Keratinocyte (primary cell): ENCODE data around the gene ACTL10. TPM values are rescaled to one million over a fixed set of nuclear protein-coding genes. Genes with fewer than 3 reads are reported as not detected.

Source experiments
- DNase-seq: peaks from one replicate; pipeline ENCODE4 v3.0.0-alpha.2; 2011; ENCODE audit warnings: low read depth, missing footprints, low spot score
- FAIRE-seq: peaks from 2 replicates; lab custom pipeline; 2011; peaks lifted over from hg19 to GRCh38; lab: Jason Lieb, UNC
- H2AFZ ChIP-seq: 2 replicates; pipeline ENCODE4 v1.6.0; 2012; ENCODE audit warnings: low read length, control low read depth, inconsistent platforms; ENCODE audit not compliant: control insufficient read depth
- H3K27ac ChIP-seq: 2 replicates; pipeline ENCODE4 v1.5.1; 2011; ENCODE audit warnings: low read length; ENCODE audit not compliant: control insufficient read depth, insufficient read depth
- H3K27me3 ChIP-seq: 3 replicates; pipeline ENCODE4 v1.6.0; 2011; ENCODE audit warnings: low read length; ENCODE audit not compliant: control insufficient read depth, insufficient read depth; ENCODE audit errors: extremely low read depth
- H3K36me3 ChIP-seq, 2 experiments: 2 replicates in 1 of 2; 3 replicates in 1 of 2; pipeline ENCODE4 v1.5.1; 2011; ENCODE audit warnings: low read length in 2 of 2, mild to moderate bottlenecking in 1 of 2; ENCODE audit not compliant: control insufficient read depth in 2 of 2, insufficient read depth in 2 of 2; ENCODE audit errors: extremely low read depth in 1 of 2
- H3K4me1 ChIP-seq: 3 replicates; pipeline ENCODE4 v1.5.1; 2011; ENCODE audit warnings: low read length; ENCODE audit not compliant: control insufficient read depth, insufficient read depth; ENCODE audit errors: extremely low read depth
- H3K4me2 ChIP-seq: 3 replicates; pipeline ENCODE4 v1.6.0; 2011; ENCODE audit warnings: low read depth, low read length; ENCODE audit not compliant: control insufficient read depth, insufficient read depth; ENCODE audit errors: extremely low read depth
- H3K4me3 ChIP-seq, 3 experiments: fragments of 200-600 bp in 1 of 3; sonication (generic) in 1 of 3; 2 replicates in 2 of 3; 3 replicates in 1 of 3; pipeline ENCODE4 v1.5.1; 2011 to 2016; ENCODE audit warnings: low read length in 3 of 3, mild to moderate bottlenecking in 3 of 3, control low read depth in 2 of 3, inconsistent platforms in 1 of 3, low read depth in 1 of 3, mixed read lengths in 1 of 3, mixed run types in 1 of 3, moderate library complexity in 1 of 3; ENCODE audit not compliant: control insufficient read depth in 2 of 3, insufficient read depth in 2 of 3; ENCODE audit errors: extremely low read depth in 1 of 3
- H3K79me2 ChIP-seq: 2 replicates; pipeline ENCODE4 v1.6.0; 2012; ENCODE audit warnings: low read length; ENCODE audit not compliant: control insufficient read depth, insufficient read depth
- H3K9ac ChIP-seq: 3 replicates; pipeline ENCODE4 v1.6.0; 2011; ENCODE audit warnings: low read length; ENCODE audit not compliant: control insufficient read depth, insufficient read depth; ENCODE audit errors: extremely low read depth
- H3K9me1 ChIP-seq: 3 replicates; pipeline ENCODE4 v1.6.0; 2011; ENCODE audit warnings: low read length; ENCODE audit not compliant: control insufficient read depth, insufficient read depth; ENCODE audit errors: extremely low read depth
- H3K9me3 ChIP-seq: 2 replicates; pipeline ENCODE4 v1.5.1; 2012; ENCODE audit warnings: low read depth, low read length; ENCODE audit not compliant: control insufficient read depth
- H4K20me1 ChIP-seq: 3 replicates; pipeline ENCODE4 v1.6.0; 2011; ENCODE audit warnings: low read length; ENCODE audit not compliant: control insufficient read depth, insufficient read depth; ENCODE audit errors: extremely low read depth
- CTCF ChIP-seq, 3 experiments: IDR thresholded peaks in 1 of 3; conservative IDR thresholded peaks in 1 of 3; optimal IDR thresholded peaks in 1 of 3; 2 replicates in 2 of 3; 3 replicates in 1 of 3; pipeline versions ENCODE3 to v1.5.1; 2011; ENCODE audit warnings: low read length in 3 of 3, mild to moderate bottlenecking in 3 of 3, moderate library complexity in 2 of 3, control low read depth in 1 of 3, inconsistent platforms in 1 of 3; ENCODE audit not compliant: insufficient read depth in 2 of 3; ENCODE audit errors: extremely low read depth in 1 of 3
- EZH2 ChIP-seq: IDR thresholded peaks from one replicate; pipeline ENCODE4 v1.6.1; 2012; ENCODE audit warnings: inconsistent platforms, mild to moderate bottlenecking, low read length, moderate library complexity
- dilution Hi-C: fragments of 300-500 bp; cut with MboI; formaldehyde crosslinking; loops from one replicate; pipeline ENCODE4 v1.7.0; 2020; ENCODE audit warnings: low sequenced_read_pairs; ENCODE audit not compliant: extremely low pct_ligation_motif_present
- polyA plus RNA-seq, 5 experiments: library from polyadenylated mRNA; depleted of rRNA in 3 of 5; stranded (reverse) in 3 of 5; stranded (forward) in 1 of 5; unstranded in 1 of 5; fragments of >200 nt; gene quantifications; 1 replicate in 1 of 5; 2 replicates in 3 of 5; 3 replicates in 1 of 5; pipeline versions ENCODE4 v1.2.1 to v1.2.3, GENCODE V29; 2011 to 2012; ENCODE audit warnings: missing spikeins in 2 of 5, low read depth in 1 of 5, low replicate concordance in 1 of 5

Gene ACTL10
- polyA plus RNA-seq, 1 donor (not counting 4 experiments of a cell fraction or from before 2014, with no cell fraction given) = 0.28 TPM

GRCh38 chr20:33636776-33637175, 30.0 kb upstream of the ACTL10 start:
- Histone ChIP-seq H3K36me3 (peaks cover 0 to 24% of the 10 kb centered on the region in 2 experiments), H3K9me3 (no peaks in the 10 kb centered on the region)
- FAIRE-seq = no peak

GRCh38 chr20:33640287-33640686, 26.5 kb upstream of the ACTL10 start:
- Histone ChIP-seq H3K4me2 (no peak overlapping the region), H3K9me1 (peaks cover 2% of the 10 kb centered on the region), H3K9me3 (no peaks in the 10 kb centered on the region), H2AFZ (no peak overlapping the region), H3K27me3 (no peaks in the 10 kb centered on the region), H3K9ac (no peak overlapping the region), H3K4me3 (no peak overlapping the region), H3K79me2 (no peaks in the 10 kb centered on the region), H3K36me3 (peaks cover 5 to 33% of the 10 kb centered on the region in 2 experiments), H4K20me1 (no peaks in the 10 kb centered on the region), H3K27ac (no peak overlapping the region), H3K4me1 (no peaks in the 10 kb centered on the region)
- TF ChIP-seq CTCF (optimal IDR thresholded peaks at IDR 0.05 in 1 of 3, IDR thresholded peaks at IDR 0.05 in 1 of 3, conservative IDR thresholded peaks at IDR 0.05 in 1 of 3; ENCODE audit: extremely low read depth in 1 of 3, insufficient read depth in 2 of 3, low read length in 3 of 3) (no peak), EZH2 (no peak)
- DNase-seq = no peak
- no peak for FAIRE-seq
- dilution Hi-C loops = no loop called here

More at GRCh38 chr20:33636776-33637175, 30.0 kb upstream of the ACTL10 start:
- no peak for TF ChIP-seq CTCF (optimal IDR thresholded peaks at IDR 0.05 in 1 of 3, IDR thresholded peaks at IDR 0.05 in 1 of 3, conservative IDR thresholded peaks at IDR 0.05 in 1 of 3; ENCODE audit: extremely low read depth in 1 of 3, insufficient read depth in 2 of 3, low read length in 3 of 3)
- no peak for TF ChIP-seq EZH2
- no peak overlapping the region for H3K9ac ChIP-seq
- peaks cover 2% of the 10 kb centered on the region for H3K9me1 ChIP-seq
- no peak overlapping the region for H3K27ac ChIP-seq
- no peak for DNase-seq
- H3K27me3 ChIP-seq = no peaks in the 10 kb centered on the region
- no peak overlapping the region for H3K4me2 ChIP-seq
- H3K79me2 ChIP-seq = no peaks in the 10 kb centered on the region
- dilution Hi-C loops = no loop called here
- no peak overlapping the region for H2AFZ ChIP-seq
- no peak overlapping the region for H3K4me3 ChIP-seq
- no peaks in the 10 kb centered on the region for H3K4me1 ChIP-seq
- no peaks in the 10 kb centered on the region for H4K20me1 ChIP-seq
